SIG-M5 treated with dmso at 0.1 percent for 504 hours (cell line): ENCODE measurements around the gene COL20A1.
"Not testable (repeated sequence)": the region's sequence is repeated elsewhere in the genome, so short reads cannot be mapped to it uniquely, and the experiment has no call there.

Source experiments
- DNase-seq: peaks from one replicate; lab custom pipeline; 2025; ENCODE audit not compliant: unreplicated experiment; lab: John Stamatoyannopoulos, UW

The COL20A1 gene

DNA sequence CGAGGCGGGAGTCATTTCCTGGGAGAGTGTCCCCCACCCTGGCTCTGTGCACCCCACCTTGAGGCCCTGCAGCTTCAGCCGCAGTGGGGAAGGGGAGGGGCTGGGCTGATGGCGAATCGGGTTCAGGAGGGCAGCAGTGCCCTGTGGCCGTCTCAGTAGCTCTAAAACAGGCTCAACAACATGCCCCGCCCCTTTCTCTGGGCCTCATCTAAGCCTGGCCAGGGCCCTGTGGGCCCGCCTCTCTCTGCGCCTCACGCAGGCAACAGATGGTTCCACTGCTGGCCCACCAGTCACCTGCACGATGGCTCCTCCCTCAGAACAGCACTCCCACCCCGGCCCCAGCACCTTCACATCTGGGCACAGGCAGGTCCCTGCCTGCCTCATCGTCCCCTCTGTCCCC lies 38.0 kb downstream of the COL20A1 start:
- DNase-seq: no peak

DNA sequence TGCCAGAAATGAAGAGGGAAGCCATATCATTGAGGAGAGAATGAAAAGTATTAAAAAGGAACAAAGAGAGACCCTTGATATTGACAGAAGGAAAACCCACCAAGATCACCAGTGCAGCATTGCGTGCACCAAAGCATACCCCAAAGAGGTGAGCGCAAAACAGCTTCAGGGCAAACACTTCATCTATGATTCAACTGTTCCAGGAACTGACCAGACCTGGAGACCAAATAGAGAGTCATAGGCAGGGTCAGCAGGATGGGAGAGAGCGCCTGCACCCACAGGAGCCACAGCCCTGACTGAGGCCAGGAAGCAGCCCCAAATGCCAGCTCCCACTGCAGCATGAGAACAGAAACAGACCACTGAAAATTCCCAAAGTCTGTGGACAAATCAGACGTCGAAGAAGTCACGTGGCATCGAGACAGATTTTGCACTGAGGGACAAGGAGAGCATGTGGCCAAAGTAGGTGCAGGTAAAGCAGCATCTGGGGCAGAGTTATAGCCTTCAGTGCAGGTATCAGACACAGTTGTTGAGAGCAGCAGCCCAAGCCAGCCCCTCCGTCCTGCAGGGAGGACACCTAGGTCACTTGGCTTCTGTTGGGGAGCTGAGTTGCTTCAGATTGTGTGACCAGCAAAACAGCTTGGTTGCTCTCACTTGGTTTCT lies 38.9 kb downstream of the COL20A1 start:
- DNase-seq: no peak

DNA sequence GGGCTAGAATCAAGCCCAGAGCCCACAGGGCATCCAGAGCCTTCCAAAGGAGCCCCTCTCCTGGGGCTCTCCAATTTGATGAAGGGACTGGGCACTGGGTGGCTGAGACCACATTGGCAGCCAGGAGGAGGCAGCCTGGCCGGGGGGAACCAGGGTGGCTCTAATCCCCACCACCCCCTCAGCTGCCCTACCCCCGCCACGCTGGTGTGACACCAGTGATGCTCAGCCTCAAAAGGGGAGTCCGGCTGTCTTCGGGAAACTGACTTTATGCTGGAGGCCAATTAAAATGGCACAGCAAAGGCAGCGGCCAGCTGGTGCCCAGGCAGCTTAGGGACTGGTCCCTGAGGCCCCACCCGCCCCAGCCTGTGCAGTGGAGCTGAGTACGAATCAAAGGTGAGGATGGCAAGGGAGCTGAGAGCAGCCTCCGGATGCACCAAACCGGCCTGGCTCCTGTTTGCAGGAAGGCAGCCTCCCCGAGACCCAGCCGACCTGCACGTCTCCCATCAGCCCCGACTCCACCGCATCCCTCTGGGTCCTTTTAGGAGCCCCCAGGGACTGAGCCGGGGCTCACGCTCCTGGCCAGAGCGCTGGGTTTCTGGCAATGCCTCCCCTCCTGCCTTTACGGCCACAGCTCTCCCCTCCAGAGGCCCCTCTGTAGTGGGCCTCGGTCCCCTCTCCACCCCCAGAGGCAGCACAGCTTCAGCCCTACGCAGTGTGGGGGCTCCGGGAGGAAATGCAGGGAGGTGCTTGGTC lies 39.7 kb downstream of the COL20A1 start:
- no peak for DNase-seq

DNA sequence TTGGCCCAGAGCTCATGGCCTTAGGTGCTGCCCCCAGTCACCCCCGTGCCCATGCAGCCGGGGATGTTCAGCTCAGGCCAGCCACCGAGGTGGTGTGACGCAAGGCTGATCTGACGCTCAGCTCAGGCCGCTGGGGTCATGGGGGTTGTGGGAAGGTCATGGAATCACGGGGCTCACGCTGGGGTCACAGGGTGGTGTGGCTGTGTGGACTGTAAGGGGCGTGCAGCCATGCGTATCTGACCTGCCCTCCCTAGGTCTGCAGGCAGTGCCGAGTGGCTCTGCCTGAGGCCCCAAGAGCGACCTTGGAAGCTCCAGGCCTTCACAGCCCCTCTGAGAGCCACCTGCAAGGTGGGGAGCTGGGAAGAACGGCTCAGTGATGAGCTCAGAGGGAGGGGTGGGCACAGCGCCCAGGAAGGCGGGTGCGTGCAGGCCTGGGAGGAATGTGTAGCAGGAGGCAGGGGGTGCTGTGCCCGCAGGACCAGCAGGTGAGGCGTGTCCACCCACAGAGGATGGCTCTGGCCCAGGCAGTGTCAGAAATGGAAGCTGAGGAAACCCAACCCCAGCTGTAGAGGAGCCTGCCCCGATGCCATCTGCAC lies 40.4 kb downstream of the COL20A1 start:
- no peak for DNase-seq

DNA sequence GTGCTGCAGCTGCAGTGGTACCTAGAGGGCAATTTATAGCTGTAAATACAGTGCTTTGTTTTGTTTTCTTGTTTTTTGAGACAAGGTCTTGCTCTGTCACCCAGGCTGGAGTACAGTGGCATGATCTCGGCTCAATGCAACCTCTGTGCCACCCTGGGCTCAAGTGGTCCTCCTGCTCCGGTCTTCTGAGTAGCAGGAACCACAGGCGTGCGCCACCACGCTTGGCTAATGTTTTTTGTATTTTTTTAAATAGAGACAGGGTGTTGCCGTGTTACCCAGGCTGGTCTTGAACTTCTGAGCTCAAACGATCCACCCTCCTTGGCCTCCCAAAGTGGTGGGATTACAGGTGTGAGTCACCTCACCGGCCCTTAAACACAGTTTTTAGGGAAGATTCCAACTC lies 41.4 kb downstream of the COL20A1 start:
- DNase-seq: no peak

DNA sequence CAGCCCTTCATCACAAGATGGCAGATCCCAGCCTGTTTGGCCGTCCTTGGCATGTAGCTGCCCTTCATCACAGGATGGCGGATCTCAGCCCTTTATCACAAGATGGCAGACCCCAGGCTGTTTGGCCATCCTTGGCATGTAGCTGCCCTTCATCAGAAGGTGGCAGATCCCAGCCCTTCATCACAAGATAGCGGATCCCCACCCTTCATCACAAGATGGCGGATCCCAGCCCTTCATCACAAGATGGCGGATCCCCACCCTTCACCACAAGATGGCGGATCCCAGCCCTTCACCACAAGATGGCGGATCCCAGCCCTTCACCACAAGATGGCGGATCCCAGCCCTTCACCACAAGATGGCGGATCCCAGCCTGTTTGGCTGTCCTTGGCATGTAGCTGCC lies 42.1 kb downstream of the COL20A1 start:
- DNase-seq: not testable (repeated sequence)

DNA sequence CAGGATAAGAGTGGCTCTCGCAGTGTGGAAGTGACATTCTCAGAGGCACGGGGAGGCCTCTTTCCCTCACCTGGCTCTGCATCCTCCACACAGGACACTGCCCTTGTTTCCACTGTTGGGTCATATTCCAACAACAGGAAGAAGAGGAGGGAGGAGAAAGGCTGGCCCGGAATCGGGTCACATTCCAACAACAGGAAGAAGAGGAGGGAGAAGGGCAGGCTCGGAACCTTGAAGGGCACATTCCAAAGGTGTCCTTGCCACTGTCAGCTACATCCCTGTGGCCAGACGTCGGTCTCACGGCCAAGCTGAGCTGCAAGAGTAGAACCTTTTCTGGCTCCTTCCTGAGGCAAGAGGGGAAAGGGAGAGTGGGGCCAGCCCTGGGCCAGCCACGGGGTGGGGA lies 42.7 kb downstream of the COL20A1 start:
- DNase-seq: no peak

DNA sequence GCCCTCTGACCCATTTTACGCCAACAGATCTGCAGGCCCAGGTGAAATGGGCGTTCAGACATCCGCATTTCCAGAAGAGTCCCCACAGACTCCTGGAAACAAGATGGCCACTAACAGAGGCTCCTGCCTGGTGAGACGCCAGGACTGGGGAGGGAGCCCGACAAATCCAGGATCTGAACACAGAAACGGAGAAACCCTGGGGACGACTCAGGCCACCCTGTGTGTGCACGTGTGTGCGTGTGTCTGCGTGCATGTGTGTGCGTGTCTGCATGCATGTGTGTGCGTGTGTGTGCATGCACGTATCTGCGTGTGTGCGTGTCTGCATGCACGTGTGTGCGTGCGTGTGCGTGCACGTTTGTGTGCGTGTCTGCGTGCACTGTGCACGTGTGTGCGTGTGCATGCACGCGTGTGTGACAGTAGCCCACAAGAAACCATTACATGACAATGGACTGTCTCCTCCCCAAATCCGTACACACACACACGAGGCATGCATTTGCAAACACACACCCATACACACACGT lies 43.3 kb downstream of the COL20A1 start:
- DNase-seq: no peak

DNA sequence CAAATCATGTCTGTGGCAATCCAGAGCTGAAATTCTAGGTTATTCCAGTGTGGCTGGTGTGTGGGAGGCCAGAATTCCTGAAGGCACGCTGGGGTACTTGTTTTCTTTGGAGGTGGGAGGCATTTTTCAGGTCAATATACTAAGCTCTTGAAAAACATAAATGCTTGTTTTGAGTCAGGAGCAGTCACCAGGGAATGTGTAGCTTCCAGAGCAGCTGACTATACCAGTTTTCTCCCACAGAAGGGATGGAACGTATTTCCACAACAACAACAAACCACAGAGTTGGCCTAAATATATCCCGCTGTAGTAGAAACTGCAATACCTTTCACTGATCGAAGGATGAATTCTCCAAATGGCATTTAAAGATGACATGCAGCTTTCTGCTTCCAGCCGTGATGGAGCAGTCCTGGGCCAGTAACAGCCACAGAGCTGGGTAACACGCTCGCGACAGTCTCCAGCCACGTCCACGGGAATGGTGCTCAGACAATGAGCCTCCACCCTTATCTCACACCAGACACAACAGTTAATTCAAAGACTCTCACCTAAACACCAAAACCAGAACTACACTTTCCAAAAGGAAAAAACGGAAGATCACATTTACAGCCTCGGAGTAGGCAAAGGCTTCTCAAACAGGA lies 44.9 kb downstream of the COL20A1 start:
- no peak for DNase-seq

DNA sequence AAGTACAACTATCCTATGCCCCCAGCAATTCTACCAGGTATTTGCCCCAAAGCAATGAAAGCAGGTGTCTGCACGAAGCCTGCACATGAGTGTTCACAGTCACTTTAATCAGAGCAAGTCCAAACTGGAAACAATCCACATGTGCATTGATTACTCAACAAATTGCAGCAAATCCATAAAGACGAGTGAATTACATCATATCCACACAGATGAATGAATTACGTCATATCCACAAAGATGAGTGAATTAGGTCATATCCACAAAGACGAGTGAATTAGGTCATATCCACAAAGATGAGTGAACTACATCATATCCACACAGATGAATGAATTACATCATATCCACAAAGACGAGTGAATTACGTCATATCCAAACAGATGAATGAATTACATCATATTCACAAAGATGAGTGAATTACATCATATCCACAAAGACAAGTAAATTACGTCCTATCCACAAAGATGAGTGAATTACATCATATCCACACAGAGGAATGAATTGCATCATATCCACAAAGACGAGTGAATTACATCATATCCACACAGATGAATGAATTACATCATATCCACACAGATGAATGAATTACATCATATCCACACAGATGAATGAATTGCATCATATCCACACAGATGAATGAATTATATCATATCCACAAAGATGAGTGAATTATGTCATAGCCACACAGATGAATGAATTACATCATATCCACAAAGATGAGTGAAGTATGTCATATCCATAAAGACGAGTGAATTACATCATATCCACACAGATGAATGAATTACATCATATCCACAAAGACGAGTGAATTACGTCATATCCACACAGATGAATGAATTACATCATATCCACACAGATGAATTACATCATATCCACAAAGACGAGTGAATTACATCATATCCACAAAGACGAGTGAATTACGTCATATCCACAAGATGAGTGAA lies 46.4 kb downstream of the COL20A1 start:
- DNase-seq: peak; percentile 8

DNA sequence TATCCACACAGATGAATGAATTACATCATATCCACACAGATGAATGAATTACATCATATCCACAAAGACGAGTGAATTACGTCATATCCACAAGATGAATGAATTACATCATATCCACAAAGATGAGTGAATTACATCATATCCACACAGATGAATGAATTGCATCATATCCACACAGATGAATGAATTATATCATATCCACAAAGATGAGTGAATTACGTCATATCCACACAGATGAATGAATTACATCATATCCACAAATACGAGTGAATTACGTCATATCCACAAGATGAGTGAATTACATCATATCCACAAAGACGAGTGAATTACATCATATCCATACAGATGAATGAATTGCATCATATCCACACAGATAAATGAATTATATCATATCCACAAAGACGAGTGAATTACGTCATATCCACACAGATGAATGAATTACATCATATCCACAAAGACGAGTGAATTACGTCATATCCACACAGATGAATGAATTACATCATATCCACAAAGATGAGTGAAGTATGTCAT lies 47.2 kb downstream of the COL20A1 start:
- DNase-seq: not testable (repeated sequence)

DNA sequence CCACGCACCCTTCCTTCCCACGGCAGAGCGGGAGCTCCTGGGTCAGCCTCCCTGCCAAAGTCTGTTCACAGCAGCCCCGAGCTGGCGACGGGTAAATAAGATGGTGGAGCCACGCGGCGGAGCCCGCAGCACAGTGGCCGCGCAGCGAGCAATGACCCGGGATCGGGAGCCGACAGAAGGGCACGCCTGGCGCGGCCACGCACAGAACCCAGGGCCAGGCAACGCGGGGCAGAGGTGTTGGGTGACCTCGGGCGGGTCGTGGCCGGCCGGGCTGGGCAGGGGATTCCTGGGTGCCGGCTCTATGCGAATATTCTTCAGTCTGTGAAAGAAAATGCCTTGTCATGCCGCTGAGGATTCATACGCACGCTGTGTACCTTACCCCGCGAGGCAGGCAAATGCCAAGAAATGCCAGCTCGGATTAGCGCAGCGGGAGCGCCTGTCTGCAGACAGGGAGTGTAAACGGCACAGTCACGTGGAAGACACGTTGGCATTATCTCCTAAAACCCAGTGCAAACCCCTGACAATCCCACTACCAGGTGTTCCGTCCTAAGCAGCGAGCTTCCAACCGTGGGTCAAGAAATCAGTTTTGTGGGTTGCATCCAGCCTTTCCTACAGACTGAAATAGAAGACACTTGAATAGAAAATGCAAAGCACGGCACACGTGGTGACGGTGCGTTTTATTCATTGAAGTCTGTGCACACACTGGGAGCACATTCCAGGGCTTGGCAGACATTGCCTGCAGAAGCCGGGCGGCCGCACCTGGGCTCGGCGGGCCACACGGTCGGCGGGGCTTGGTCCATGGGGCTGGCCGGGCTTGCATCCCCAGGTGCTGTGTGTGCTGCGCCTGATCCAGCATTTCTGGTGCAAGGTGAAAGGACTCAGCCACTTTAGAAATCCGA lies 49.8 kb downstream of the COL20A1 start:
- no peak for DNase-seq

DNA sequence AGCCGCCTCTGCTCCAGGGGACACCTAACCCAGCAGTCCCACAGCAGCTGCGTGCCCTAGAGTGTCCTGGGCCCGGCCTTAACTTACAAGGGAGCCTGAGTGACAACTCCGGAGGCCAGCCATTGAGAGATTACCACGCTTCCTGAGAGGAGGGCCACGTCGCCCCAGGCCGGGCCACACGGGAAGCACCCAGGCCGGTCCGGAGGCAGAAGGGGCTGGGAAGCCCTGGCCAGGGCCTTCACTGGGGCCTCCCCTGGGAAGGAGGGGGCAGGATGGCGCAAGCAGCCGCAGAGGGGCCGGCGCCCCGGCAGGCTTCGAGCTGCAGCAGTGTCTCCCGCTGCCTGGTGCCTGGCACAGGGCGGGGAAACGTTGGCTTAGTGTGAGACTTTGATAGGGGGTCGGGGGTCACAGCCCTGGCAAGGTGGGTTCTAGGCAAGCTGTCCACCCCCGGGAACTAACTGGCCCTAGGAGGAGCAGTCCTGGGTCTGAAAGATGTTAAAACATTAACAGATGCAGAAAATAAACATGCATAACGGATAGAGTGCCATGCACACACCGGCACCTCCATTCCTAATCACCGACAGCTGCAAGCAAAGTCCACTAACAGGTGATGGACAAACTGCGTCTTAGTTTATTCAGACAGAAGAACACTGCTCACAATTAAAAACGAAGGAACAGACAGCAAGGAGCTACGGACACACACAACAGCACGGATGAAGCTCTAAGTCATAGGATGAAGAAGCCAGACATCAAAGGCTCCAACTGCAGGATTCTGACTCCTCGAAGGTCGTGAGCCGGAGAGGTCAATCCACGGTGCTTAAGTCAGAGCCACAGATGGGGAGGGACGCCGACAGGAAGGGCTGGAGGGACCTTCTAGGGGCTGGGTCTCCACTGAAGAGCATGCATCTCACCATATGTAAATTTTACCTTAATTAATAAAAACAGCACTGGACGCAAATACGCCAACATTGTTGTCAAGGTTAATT lies 50.8 kb downstream of the COL20A1 start:
- no peak for DNase-seq

DNA sequence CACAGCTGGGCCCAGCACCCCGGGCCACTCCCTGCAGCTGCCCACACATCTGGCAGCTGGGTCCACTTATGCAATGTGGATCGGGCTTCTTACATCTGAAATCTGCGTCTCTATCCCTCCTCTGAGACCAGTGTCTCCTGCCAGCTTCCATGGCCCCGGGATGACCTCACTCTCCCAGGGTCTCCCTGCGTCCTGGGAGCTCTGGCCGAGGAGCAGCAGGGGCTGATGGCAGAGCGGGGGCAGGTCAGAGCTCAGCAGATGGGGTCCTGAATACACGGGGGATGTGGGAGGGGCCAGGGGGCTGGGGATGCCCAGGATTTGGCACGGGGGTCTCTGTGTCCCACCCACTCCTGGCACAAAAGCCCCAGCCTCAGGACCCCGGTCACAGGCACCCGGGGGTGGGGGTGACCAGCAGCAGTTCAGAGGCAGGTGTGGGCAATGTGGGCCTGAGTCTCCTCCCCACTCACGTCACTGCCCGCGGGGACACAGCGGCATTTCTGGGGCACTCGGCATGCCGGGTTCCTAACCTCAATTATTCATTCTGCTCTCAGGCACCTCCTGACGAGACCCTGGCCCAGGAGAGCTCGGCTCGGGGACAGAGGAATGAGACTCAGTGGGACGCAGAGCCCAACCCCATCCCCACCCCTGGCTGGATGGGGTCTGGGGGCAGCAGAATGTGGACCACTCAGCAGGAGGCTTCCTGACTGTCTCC lies 51.8 kb downstream of the COL20A1 start:
- DNase-seq: no peak

DNA sequence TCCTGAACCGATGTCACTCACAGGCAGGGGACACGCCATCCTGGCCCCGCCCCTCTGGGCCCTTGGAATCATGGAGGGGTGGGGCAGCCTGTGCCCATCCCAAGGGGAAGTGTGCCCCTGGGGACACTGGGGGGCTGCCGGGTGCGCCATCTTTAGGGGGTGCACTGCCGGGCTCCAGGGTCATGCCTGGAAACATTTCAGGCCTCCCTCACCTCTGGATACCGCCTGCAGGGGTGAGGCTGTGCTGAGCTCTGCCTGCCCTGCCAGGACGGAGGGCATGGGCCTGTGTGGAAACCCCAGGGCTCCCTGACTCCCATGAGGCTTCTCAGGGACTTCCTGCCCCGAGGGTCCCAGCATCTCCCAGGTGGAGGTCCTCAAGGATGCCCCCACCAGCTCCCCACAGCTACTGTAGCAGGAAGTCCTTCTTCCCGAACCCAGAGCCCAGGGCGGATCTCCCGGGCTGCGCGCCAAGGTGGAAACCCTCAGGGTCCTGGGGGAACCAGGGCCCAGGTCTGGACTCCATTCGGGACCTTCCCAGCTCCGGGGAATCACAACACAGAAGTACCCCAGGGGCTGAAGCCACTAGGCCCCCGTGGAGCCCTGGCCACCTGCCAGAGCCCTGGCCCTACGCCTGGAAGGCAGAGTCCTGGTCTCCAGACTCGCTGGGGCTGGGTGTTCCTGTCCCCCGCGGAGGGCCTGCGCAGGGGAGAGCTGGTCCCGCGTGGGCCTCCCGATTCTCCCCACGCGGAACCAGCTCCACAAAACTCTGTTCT lies 52.5 kb downstream of the COL20A1 start:
- DNase-seq: no peak

DNA sequence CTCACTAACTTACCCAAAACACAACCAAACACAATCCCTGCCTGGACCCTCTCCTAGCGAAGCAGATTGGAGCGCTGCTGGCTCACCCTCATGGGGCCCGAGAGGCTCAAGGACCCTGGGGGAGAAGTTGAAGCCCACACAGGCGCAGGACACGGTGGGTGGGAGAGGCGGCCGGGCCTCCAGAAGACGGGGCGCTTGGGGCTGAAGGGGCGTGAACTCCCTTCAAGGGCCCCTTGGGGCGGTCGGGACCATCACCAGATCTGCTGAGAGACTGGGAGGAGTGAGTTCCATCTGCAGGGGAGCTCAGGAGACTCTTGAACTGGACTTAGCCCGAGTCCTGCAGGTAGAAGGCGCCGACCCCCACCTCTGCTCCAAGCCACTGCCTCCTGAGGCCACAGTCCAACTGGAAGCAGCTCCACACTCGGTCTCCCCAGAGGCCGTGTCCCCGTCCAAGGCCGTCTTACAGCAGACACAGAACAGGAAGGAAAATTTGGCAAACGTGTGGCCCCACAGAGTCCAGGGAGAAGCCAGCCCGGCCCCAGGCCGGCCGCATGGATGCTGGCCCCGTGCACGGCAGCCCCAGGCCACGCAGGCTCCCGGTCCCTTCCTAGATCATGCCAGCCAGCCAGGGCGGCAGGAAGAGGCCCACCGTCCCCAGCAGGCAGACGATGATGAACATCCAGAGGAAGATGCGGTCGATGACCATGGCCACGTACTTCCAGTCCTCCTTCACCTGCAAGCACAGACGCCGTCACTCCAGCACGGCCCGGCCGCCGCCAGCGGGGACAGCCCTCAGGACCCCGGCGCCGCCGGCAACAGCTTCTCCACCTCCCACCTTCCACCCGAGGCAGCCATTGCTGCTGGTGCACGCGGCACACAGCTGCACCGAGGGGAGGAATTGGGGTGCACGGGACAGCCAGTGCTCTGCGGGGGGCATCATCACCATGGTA lies 53.4 kb downstream of the COL20A1 start:
- DNase-seq: no peak
